SK-N-SH treated with all-trans-retinoic acid at 6 μM for 48 hours (cell line): ENCODE measurements around the gene ADAM10.

Source experiments
- CREB5 ChIP-seq: fragments of 250-450 bp; sonication (Bioruptor Pico); IDR thresholded peaks from 2 replicates; pipeline ENCODE4 v1.5.1; 2020; ENCODE audit warnings: low read depth, mild to moderate bottlenecking, moderate library complexity
- GLIS3 ChIP-seq: fragments of 250-450 bp; sonication (Bioruptor Pico); IDR thresholded peaks from 2 replicates; pipeline ENCODE4 v1.5.0; 2020; ENCODE audit warnings: mild to moderate bottlenecking, moderate library complexity
- OSR1 ChIP-seq: fragments of 250-450 bp; sonication (Bioruptor Pico); IDR thresholded peaks from 2 replicates; pipeline ENCODE4 v1.8.0; 2022; ENCODE audit warnings: moderate library complexity, mild to moderate bottlenecking, inconsistent platforms
- SNAI2 ChIP-seq: fragments of 250-450 bp; sonication (Bioruptor Pico); IDR thresholded peaks from 2 replicates; pipeline ENCODE4 v1.5.0; 2020; ENCODE audit warnings: mild to moderate bottlenecking, moderate library complexity
- TCF4 ChIP-seq: fragments of 250-450 bp; sonication (Bioruptor Pico); IDR thresholded peaks from 2 replicates; pipeline ENCODE4 v1.8.0; 2021; ENCODE audit warnings: mild to moderate bottlenecking, moderate library complexity, borderline replicate concordance
- ZC3H10 ChIP-seq: fragments of 250-450 bp; sonication (Bioruptor Pico); IDR thresholded peaks from 2 replicates; pipeline ENCODE4 v1.5.1; 2021; ENCODE audit warnings: mild to moderate bottlenecking, moderate library complexity
- ZFP3 ChIP-seq: fragments of 250-450 bp; sonication (Bioruptor Pico); IDR thresholded peaks from 2 replicates; pipeline ENCODE4 v1.5.0; 2020; ENCODE audit warnings: mild to moderate bottlenecking, moderate library complexity
- ZFP30 ChIP-seq: fragments of 450-650 bp; formaldehyde crosslinking; IDR thresholded peaks from 2 replicates; pipeline ENCODE4 v1.5.0; 2022; ENCODE audit warnings: mild to moderate bottlenecking, moderate library complexity
- TF ChIP-seq, protein P1 (sequence below): fragments of 250-450 bp; sonication (Bioruptor Pico); IDR thresholded peaks from 2 replicates; pipeline ENCODE4 v1.8.0; 2020; ENCODE audit warnings: mild to moderate bottlenecking, moderate library complexity, borderline replicate concordance
- TF ChIP-seq, protein P2 (sequence below): fragments of 250-450 bp; sonication (Bioruptor Pico); IDR thresholded peaks from 2 replicates; pipeline ENCODE4 v1.5.0; 2020; ENCODE audit warnings: mild to moderate bottlenecking, moderate library complexity

- TF ChIP-seq SNAI2 (CRISPR knock-in tag) (no peak), GLIS3 (CRISPR knock-in tag) (no peak), OSR1 (CRISPR knock-in tag) (no peak), TCF4 (CRISPR knock-in tag) (no peak), ZC3H10 (no peak), ZFP30 (CRISPR knock-in tag) (no peak), ZFP3 (CRISPR knock-in tag) (no peak), CREB5 (no peak)
- TF ChIP-seq, protein P1, sequence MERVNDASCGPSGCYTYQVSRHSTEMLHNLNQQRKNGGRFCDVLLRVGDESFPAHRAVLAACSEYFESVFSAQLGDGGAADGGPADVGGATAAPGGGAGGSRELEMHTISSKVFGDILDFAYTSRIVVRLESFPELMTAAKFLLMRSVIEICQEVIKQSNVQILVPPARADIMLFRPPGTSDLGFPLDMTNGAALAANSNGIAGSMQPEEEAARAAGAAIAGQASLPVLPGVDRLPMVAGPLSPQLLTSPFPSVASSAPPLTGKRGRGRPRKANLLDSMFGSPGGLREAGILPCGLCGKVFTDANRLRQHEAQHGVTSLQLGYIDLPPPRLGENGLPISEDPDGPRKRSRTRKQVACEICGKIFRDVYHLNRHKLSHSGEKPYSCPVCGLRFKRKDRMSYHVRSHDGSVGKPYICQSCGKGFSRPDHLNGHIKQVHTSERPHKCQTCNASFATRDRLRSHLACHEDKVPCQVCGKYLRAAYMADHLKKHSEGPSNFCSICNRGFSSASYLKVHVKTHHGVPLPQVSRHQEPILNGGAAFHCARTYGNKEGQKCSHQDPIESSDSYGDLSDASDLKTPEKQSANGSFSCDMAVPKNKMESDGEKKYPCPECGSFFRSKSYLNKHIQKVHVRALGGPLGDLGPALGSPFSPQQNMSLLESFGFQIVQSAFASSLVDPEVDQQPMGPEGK (CRISPR knock-in tag): no peak
- TF ChIP-seq, protein P2, sequence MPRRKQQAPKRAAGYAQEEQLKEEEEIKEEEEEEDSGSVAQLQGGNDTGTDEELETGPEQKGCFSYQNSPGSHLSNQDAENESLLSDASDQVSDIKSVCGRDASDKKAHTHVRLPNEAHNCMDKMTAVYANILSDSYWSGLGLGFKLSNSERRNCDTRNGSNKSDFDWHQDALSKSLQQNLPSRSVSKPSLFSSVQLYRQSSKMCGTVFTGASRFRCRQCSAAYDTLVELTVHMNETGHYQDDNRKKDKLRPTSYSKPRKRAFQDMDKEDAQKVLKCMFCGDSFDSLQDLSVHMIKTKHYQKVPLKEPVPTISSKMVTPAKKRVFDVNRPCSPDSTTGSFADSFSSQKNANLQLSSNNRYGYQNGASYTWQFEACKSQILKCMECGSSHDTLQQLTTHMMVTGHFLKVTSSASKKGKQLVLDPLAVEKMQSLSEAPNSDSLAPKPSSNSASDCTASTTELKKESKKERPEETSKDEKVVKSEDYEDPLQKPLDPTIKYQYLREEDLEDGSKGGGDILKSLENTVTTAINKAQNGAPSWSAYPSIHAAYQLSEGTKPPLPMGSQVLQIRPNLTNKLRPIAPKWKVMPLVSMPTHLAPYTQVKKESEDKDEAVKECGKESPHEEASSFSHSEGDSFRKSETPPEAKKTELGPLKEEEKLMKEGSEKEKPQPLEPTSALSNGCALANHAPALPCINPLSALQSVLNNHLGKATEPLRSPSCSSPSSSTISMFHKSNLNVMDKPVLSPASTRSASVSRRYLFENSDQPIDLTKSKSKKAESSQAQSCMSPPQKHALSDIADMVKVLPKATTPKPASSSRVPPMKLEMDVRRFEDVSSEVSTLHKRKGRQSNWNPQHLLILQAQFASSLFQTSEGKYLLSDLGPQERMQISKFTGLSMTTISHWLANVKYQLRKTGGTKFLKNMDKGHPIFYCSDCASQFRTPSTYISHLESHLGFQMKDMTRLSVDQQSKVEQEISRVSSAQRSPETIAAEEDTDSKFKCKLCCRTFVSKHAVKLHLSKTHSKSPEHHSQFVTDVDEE (CRISPR knock-in tag): no peak
Observed at GRCh38 chr15:58575045-58575786, 174.3 kb downstream of the ADAM10 start.
